MCF 10A (cell line): ENCODE data around the gene NRG3. TPM values are rescaled to one million over a fixed set of nuclear protein-coding genes. Genes with fewer than 3 reads are reported as not detected.

ENCODE experiments used
- BruUV-seq: library from RNA; stranded (reverse); fragments of 400-500 nt; replicated peaks from 2 replicates; lab custom pipeline; 2021; lab: Mats Ljungman, UMichigan
- CTCF ChIA-PET: fragments of 300-600 bp; sonication (Branson Sonifier 250); formaldehyde crosslinking; extraction: SDS; loops from one replicate; lab custom pipeline; 2021; ENCODE audit warnings: antibody characterized with exemption, inconsistent platforms; lab: Yijun Ruan, JAX
- POLR2A ChIA-PET: fragments of 300-600, 350-650 bp; sonication (Branson Sonifier 250); formaldehyde crosslinking; extraction: SDS; loops from one replicate; lab custom pipeline; 2020; ENCODE audit warnings: antibody characterized with exemption, inconsistent platforms; lab: Yijun Ruan, JAX
- DNase-seq: peaks from one replicate; pipeline ENCODE4 v3.0.0-alpha.2; 2018; ENCODE audit not compliant: unreplicated experiment
- H3K27ac Mint-ChIP-seq: one replicate; pipeline ENCODE4 v1.8.0; 2022; ENCODE audit warnings: mild to moderate bottlenecking, low read depth, mixed read lengths; ENCODE audit not compliant: unreplicated experiment
- H3K27me3 Mint-ChIP-seq: one replicate; pipeline ENCODE4 v1.8.0; 2022; ENCODE audit warnings: mixed read lengths; ENCODE audit not compliant: insufficient read depth, unreplicated experiment
- H3K36me3 Mint-ChIP-seq: one replicate; pipeline ENCODE4 v1.8.0; 2022; ENCODE audit warnings: mild to moderate bottlenecking, moderate library complexity, mixed read lengths; ENCODE audit not compliant: insufficient read depth, unreplicated experiment
- H3K4me1 Mint-ChIP-seq: one replicate; pipeline ENCODE4 v1.8.0; 2022; ENCODE audit warnings: mixed read lengths; ENCODE audit not compliant: insufficient read depth, unreplicated experiment
- H3K4me3 Mint-ChIP-seq: one replicate; pipeline ENCODE4 v1.8.0; 2022; ENCODE audit warnings: mild to moderate bottlenecking, moderate library complexity, mixed read lengths; ENCODE audit not compliant: unreplicated experiment
- H3K9me3 Mint-ChIP-seq: one replicate; pipeline ENCODE4 v1.8.0; 2022; ENCODE audit warnings: mixed read lengths; ENCODE audit not compliant: unreplicated experiment
- CTCF ChIP-seq: fragments of 200-600 bp; IDR thresholded peaks from one replicate; pipeline ENCODE4 v1.8.0; 2022; ENCODE audit warnings: antibody characterized with exemption, mild to moderate bottlenecking; ENCODE audit not compliant: unreplicated experiment
- intact Hi-C: fragments of 100-400 bp; cut with micrococcal nuclease; formaldehyde crosslinking; loops from 2 replicates; pipeline ENCODE4 v1.14.1; 2022
- total RNA-seq: library from RNA; stranded (reverse); gene quantifications from 2 replicates; pipeline ENCODE4 v1.2.3, GENCODE V29; 2022

Gene NRG3
- total RNA-seq, 1 experiment from 2014 or later = not detected

GRCh38 chr10:82934947-82935346, 1060.0 kb downstream of the NRG3 start:
- BruUV-seq = no TSS peak
- no peaks in the 10 kb centered on the region for H3K36me3 Mint-ChIP-seq
- H3K27ac Mint-ChIP-seq = no peak overlapping the region
- no peak for TF ChIP-seq CTCF
- H3K27me3 Mint-ChIP-seq = no peaks in the 10 kb centered on the region
- CTCF ChIA-PET = interaction anchor here (0.6 to 1.1 kb wide), 2 partner anchors 15 to 24 kb away, joined by 3 read pairs; no protein-coding TSS in a partner anchor
- no peak overlapping the region for H3K4me3 Mint-ChIP-seq
- intact Hi-C loops = no loop called here
- no peak for DNase-seq
- H3K4me1 Mint-ChIP-seq = peaks cover 6% of the 10 kb centered on the region
- POLR2A ChIA-PET = no interaction called here
- H3K9me3 Mint-ChIP-seq = no peaks in the 10 kb centered on the region

GRCh38 chr10:82938331-82938730, 1063.3 kb downstream of the NRG3 start:
- no peaks in the 10 kb centered on the region for H3K27me3 Mint-ChIP-seq
- TF ChIP-seq CTCF = no peak

GRCh38 chr10:82942286-82943099, 1067.5 kb downstream of the NRG3 start:
- no peak for TF ChIP-seq CTCF
- intact Hi-C loops = no loop called here
- Mint-ChIP-seq H3K4me3 (no peak overlapping the region), H3K36me3 (no peaks in the 10 kb centered on the region), H3K9me3 (no peaks in the 10 kb centered on the region), H3K27me3 (no peaks in the 10 kb centered on the region), H3K4me1 (peaks cover 13% of the 10 kb centered on the region), H3K27ac (peak overlapping the region; percentile 31)
- POLR2A ChIA-PET = no interaction called here
- CTCF ChIA-PET = interaction anchor here (0.6 kb wide), 1 partner anchor 203 kb away, joined by 4 read pairs; no protein-coding TSS in a partner anchor
- no TSS peak for BruUV-seq
- DNase-seq = peak; percentile 62

More at GRCh38 chr10:82938331-82938730, 1063.3 kb downstream of the NRG3 start:
- Mint-ChIP-seq H3K4me3 (no peak overlapping the region), H3K36me3 (no peaks in the 10 kb centered on the region), H3K27ac (no peak overlapping the region), H3K4me1 (peaks cover 13% of the 10 kb centered on the region), H3K9me3 (no peaks in the 10 kb centered on the region)
- intact Hi-C loops = no loop called here
- DNase-seq = no peak
- BruUV-seq = no TSS peak
- ChIA-PET CTCF (interaction anchor here (0.6 to 1.0 kb wide), 2 partner anchors 142 to 439 kb away, joined by 3 read pairs; no protein-coding TSS in a partner anchor), POLR2A (interaction anchor here (1.0 kb wide), 1 partner anchor 17 kb away, joined by 5 read pairs; no protein-coding TSS in a partner anchor)

GRCh38 chr10:82943142-82943541, 1068.1 kb downstream of the NRG3 start:
- no peak overlapping the region for H3K27ac Mint-ChIP-seq
- H3K36me3 Mint-ChIP-seq = no peaks in the 10 kb centered on the region
- CTCF ChIA-PET = no interaction called here
- peaks cover 13% of the 10 kb centered on the region for H3K4me1 Mint-ChIP-seq
- no peak overlapping the region for H3K4me3 Mint-ChIP-seq
- BruUV-seq = no TSS peak
- no peak for DNase-seq
- intact Hi-C loops = no loop called here
- no peak for TF ChIP-seq CTCF
- H3K9me3 Mint-ChIP-seq = no peaks in the 10 kb centered on the region
- POLR2A ChIA-PET = no interaction called here
- H3K27me3 Mint-ChIP-seq = no peaks in the 10 kb centered on the region
